NK-92 (cell line): ENCODE results near the gene CCDC61.

ENCODE experiments used
- DNase-seq: peaks from one replicate; lab custom pipeline; 2025; ENCODE audit not compliant: unreplicated experiment; lab: John Stamatoyannopoulos, UW

The CCDC61 gene

GRCh38 chr19:46036744-46037128 lies 41.5 kb downstream of the CCDC61 start:
- DNase-seq = no peak

- no peak for DNase-seq
Measured at GRCh38 chr19:46040125-46040524, 44.9 kb downstream of the CCDC61 start.

GRCh38 chr19:46040952-46041500 lies 45.8 kb downstream of the CCDC61 start, which contains the start of gene IGFL4:
Gene IGFL4 (minus strand): TSS chr19:46041002. CDS start chr19:46040962, 40 bp downstream.
- no peak for DNase-seq

- DNase-seq = no peak
Measured at GRCh38 chr19:46042252-46042883, 47.1 kb downstream of the CCDC61 start.

GRCh38 chr19:46043519-46043918 lies 48.3 kb downstream of the CCDC61 start:
- DNase-seq = no peak

GRCh38 chr19:46049597-46049996 lies 54.3 kb downstream of the CCDC61 start:
- DNase-seq = no peak

GRCh38 chr19:46052896-46053295 lies 57.6 kb downstream of the CCDC61 start:
- no peak for DNase-seq

- DNase-seq = no peak
Measured at GRCh38 chr19:46056536-46056935, 61.3 kb downstream of the CCDC61 start.

GRCh38 chr19:46058778-46059177 lies 63.5 kb downstream of the CCDC61 start:
- no peak for DNase-seq

- DNase-seq = no peak
Measured at GRCh38 chr19:46060012-46060411, 64.7 kb downstream of the CCDC61 start.

- no peak for DNase-seq
Measured at GRCh38 chr19:46063201-46063600, 67.9 kb downstream of the CCDC61 start.

GRCh38 chr19:46065486-46066071 lies 70.3 kb downstream of the CCDC61 start:
- DNase-seq = no peak

- no peak for DNase-seq
Measured at GRCh38 chr19:46066471-46066870, 71.2 kb downstream of the CCDC61 start.

GRCh38 chr19:46067691-46068090 lies 72.4 kb downstream of the CCDC61 start:
- DNase-seq = no peak
